Adrenal gland (tissue), 5 donors: ENCODE measurements around the gene RBMXL2.

Source experiments
- CTCF ChIP-seq, 6 experiments: fragments of 450-650 bp in 4 of 6; fragments of 200-600 bp in 2 of 6; sonication (generic) in 1 of 6; IDR thresholded peaks; 1 replicate in 5 of 6; 2 replicates in 1 of 6; pipeline versions ENCODE4 v1.5.1 to v1.8.0; 2016 to 2021; ENCODE audit warnings: antibody characterized with exemption in 6 of 6, mild to moderate bottlenecking in 2 of 6, moderate library complexity in 1 of 6
- POLR2A ChIP-seq, 2 donors: fragments of 450-650 bp; IDR thresholded peaks; one replicate each; pipeline ENCODE4 v1.6.1; 2017; ENCODE audit warnings: antibody characterized with exemption in 2 of 2, mild to moderate bottlenecking in 2 of 2, moderate library complexity in 1 of 2
- donor health status: DM: no; HTN: no; CAD: no.

GRCh38 chr11:7057641-7058040 lies 31.2 kb upstream of the RBMXL2 start:
- TF ChIP-seq CTCF (IDR thresholded peaks at IDR 0.05) (no peak), POLR2A (IDR thresholded peaks at IDR 0.05) (no peak)
